BJ (cell line): ENCODE results near the gene LDHAL6B. TPM values are rescaled to one million over a fixed set of nuclear protein-coding genes. Genes with fewer than 3 reads are reported as not detected.

Experiments
- CTCF ChIA-PET: fragments of 350-600 bp; formaldehyde crosslinking; extraction: SDS; loops from one replicate; lab custom pipeline; 2021; ENCODE audit warnings: antibody characterized with exemption, inconsistent platforms; lab: Yijun Ruan, JAX
- POLR2A ChIA-PET: fragments of 300-600 bp; sonication (Branson Sonifier 250); formaldehyde crosslinking; extraction: SDS; loops from one replicate; lab custom pipeline; 2021; ENCODE audit warnings: antibody characterized with exemption; lab: Charles Lee
- DNase-seq: peaks from one replicate; pipeline ENCODE4 v3.0.0-alpha.2; 2011; ENCODE audit warnings: low read depth
- H3K27me3 ChIP-seq: 2 replicates; pipeline ENCODE4 v1.6.0; 2011; ENCODE audit warnings: low read length; ENCODE audit not compliant: control insufficient read depth, insufficient read depth
- H3K36me3 ChIP-seq: 2 replicates; pipeline ENCODE4 v1.5.1; 2011; ENCODE audit warnings: low read length; ENCODE audit not compliant: control insufficient read depth, insufficient read depth
- H3K4me3 ChIP-seq: 2 replicates; pipeline ENCODE4 v1.5.1; 2011; ENCODE audit warnings: low read depth, mild to moderate bottlenecking, control low read depth, low read length
- CTCF ChIP-seq: IDR thresholded peaks from 2 replicates; pipeline ENCODE4 v1.5.1; 2011; ENCODE audit warnings: low read depth, mild to moderate bottlenecking, control low read depth, inconsistent platforms, low read length, moderate library complexity; ENCODE audit not compliant: insufficient read depth
- polyA plus RNA-seq: library from polyadenylated mRNA; depleted of rRNA; stranded (reverse); fragments of >200 nt; gene quantifications from 2 replicates; pipeline ENCODE4 v1.2.3, GENCODE V29; 2011

The LDHAL6B gene
- polyA plus RNA-seq, 1 experiment = not detected

GRCh38 chr15:59173194-59173593, 33.4 kb upstream of the LDHAL6B start:
- TF ChIP-seq CTCF = no peak
- DNase-seq = no peak
- ChIA-PET POLR2A (no interaction called here), CTCF (no interaction called here)
- Histone ChIP-seq H3K4me3 (no peak overlapping the region), H3K36me3 (no peaks in the 10 kb centered on the region; the same call in none of the 2 replicates), H3K27me3 (no peaks in the 10 kb centered on the region)

- Histone ChIP-seq H3K4me3 (no peak overlapping the region), H3K36me3 (peaks cover 2% of the 10 kb centered on the region), H3K27me3 (no peaks in the 10 kb centered on the region)
- no peak for DNase-seq
- ChIA-PET POLR2A (no interaction called here), CTCF (interaction anchor here (1.0 to 1.6 kb wide), 4 partner anchors 11 to 318 kb away, joined by 3 read pairs; no protein-coding TSS in a partner anchor)
- TF ChIP-seq CTCF = no peak
Measured at GRCh38 chr15:59174151-59174834, 32.4 kb upstream of the LDHAL6B start.

GRCh38 chr15:59174835-59175831, 31.5 kb upstream of the LDHAL6B start:
- Histone ChIP-seq H3K36me3 (peaks cover 2% of the 10 kb centered on the region), H3K4me3 (no peak overlapping the region), H3K27me3 (no peaks in the 10 kb centered on the region)
- peak; percentile 53 for TF ChIP-seq CTCF
- no peak for DNase-seq
- CTCF ChIA-PET = interaction anchor here (0.6 to 1.6 kb wide), 5 partner anchors 10 to 317 kb away, joined by 3 read pairs; no protein-coding TSS in a partner anchor
- POLR2A ChIA-PET = no interaction called here

GRCh38 chr15:59176653-59177316, 29.9 kb upstream of the LDHAL6B start:
- DNase-seq = no peak
- no peak for TF ChIP-seq CTCF
- CTCF ChIA-PET = interaction anchor here (1.3 kb wide), 1 partner anchor 9 kb away, joined by 3 read pairs; no protein-coding TSS in a partner anchor
- H3K36me3 ChIP-seq = peaks cover 2% of the 10 kb centered on the region
- no peaks in the 10 kb centered on the region for H3K27me3 ChIP-seq
- no peak overlapping the region for H3K4me3 ChIP-seq
- POLR2A ChIA-PET = no interaction called here
